Measurements from ENCODE around the gene CTTNBP2NL.
"Not testable (repeated sequence)": the region's sequence is repeated elsewhere in the genome, so short reads cannot be mapped to it uniquely, and the experiment has no call there.

The CTTNBP2NL gene

GRCh38 chr1:112431038-112431437 lies 35.0 kb downstream of the CTTNBP2NL start:
- DNase-seq = no peak

GRCh38 chr1:112435448-112435847 lies 39.4 kb downstream of the CTTNBP2NL start:
- DNase-seq = no peak

- DNase-seq = no peak
Observed at GRCh38 chr1:112436384-112437156, 40.6 kb downstream of the CTTNBP2NL start.

GRCh38 chr1:112438156-112438555 lies 42.1 kb downstream of the CTTNBP2NL start:
- DNase-seq = not testable (repeated sequence)

- DNase-seq = no peak
Observed at GRCh38 chr1:112439592-112439991, 43.6 kb downstream of the CTTNBP2NL start.

GRCh38 chr1:112440574-112440973 lies 44.6 kb downstream of the CTTNBP2NL start:
- DNase-seq = no peak

- no peak for DNase-seq
Observed at GRCh38 chr1:112444269-112444668, 48.3 kb downstream of the CTTNBP2NL start.

GRCh38 chr1:112445596-112445995 lies 49.6 kb downstream of the CTTNBP2NL start:
- DNase-seq = no peak

- DNase-seq = no peak
Observed at GRCh38 chr1:112446411-112446810, 50.4 kb downstream of the CTTNBP2NL start.

- no peak for DNase-seq
Observed at GRCh38 chr1:112448904-112449629, 53.1 kb downstream of the CTTNBP2NL start.

- DNase-seq = no peak
Observed at GRCh38 chr1:112449630-112449983, 53.6 kb downstream of the CTTNBP2NL start.

GRCh38 chr1:112450773-112451172 lies 54.8 kb downstream of the CTTNBP2NL start:
- DNase-seq = no peak

GRCh38 chr1:112451301-112451700 lies 55.3 kb downstream of the CTTNBP2NL start:
- not testable (repeated sequence) for DNase-seq

- no peak for DNase-seq
Observed at GRCh38 chr1:112453876-112454275, 57.9 kb downstream of the CTTNBP2NL start.

GRCh38 chr1:112454316-112454715 lies 58.3 kb downstream of the CTTNBP2NL start:
- no peak for DNase-seq

GRCh38 chr1:112457241-112457640 lies 61.2 kb downstream of the CTTNBP2NL start:
- DNase-seq = no peak

GRCh38 chr1:112457955-112458354 lies 61.9 kb downstream of the CTTNBP2NL start:
- no peak for DNase-seq

GRCh38 chr1:112458756-112459155 lies 62.7 kb downstream of the CTTNBP2NL start:
- DNase-seq = no peak

GRCh38 chr1:112460615-112461014 lies 64.6 kb downstream of the CTTNBP2NL start:
- no peak for DNase-seq

- no peak for DNase-seq
Observed at GRCh38 chr1:112461200-112461871, 65.3 kb downstream of the CTTNBP2NL start.

GRCh38 chr1:112462953-112463279 lies 66.9 kb downstream of the CTTNBP2NL start:
- DNase-seq = peak; percentile 47

GRCh38 chr1:112464501-112464900 lies 68.5 kb downstream of the CTTNBP2NL start:
- no peak for DNase-seq

GRCh38 chr1:112465122-112465521 lies 69.1 kb downstream of the CTTNBP2NL start:
- no peak for DNase-seq

GRCh38 chr1:112466078-112466660 lies 70.2 kb downstream of the CTTNBP2NL start:
- DNase-seq = peak; percentile 87
